ENCODE results near the gene ERI3.

- no peak for TF ChIP-seq CTCF (IDR thresholded peaks at IDR 0.05 in 2 of 3, conservative IDR thresholded peaks at IDR 0.05 in 1 of 3; ENCODE audit: borderline replicate concordance in 1 of 3, insufficient read depth in 1 of 3, low read depth in 2 of 3, low read length in 2 of 3)
- TF ChIP-seq POLR2A (IDR thresholded peaks at IDR 0.05; ENCODE audit: borderline replicate concordance, extremely low read depth, insufficient read depth, insufficient read length): no peak
- TF ChIP-seq CBX3 (IDR thresholded peaks at IDR 0.05; ENCODE audit: low read depth): peak; percentile 83; the same call in 1 of the 2 replicates
- peak; percentile 75 for TF ChIP-seq MAX (IDR thresholded peaks at IDR 0.05)
- TF ChIP-seq EZH2 (IDR thresholded peaks at IDR 0.05): no peak
Observed at GRCh38 chr1:44327679-44328491, 27.2 kb downstream of the ERI3 start.

Data from HCT116 (cell line).